ENCODE data around the gene DEFB110. TPM values are rescaled to one million over a fixed set of nuclear protein-coding genes. Genes with fewer than 3 reads are reported as not detected.
A peak's percentile ranks its signal among the peaks of the same experiment; 100 is the strongest.

Gene DEFB110
- total and polyA plus RNA-seq, 2 of the 13 experiments (the other 11 are each of a cell fraction or from before 2014, with no cell fraction given) = not detected

DNA sequence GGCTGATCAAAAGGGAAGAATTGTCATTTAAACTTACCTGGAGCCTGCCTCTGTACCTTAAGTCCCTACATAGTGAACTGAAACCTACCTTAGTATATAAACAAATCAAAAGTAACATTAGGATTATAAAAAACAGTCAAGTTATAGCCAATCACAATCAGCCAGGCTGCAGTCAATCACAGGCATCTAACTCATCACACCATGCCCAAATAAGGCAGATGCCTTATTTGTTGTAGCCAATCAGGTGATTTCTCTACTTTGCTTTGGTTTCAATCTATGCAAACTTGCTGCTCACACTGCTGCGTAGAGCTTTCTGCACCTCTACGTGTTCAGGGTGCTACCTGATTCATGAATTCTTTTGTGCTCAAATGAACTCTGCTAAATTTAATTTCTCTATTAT, 34.0 kb downstream of the DEFB110 start:
- Histone ChIP-seq H3K79me2 (ENCODE audit: insufficient read depth, low read length) (no peaks in the 10 kb centered on the region), H2AFZ (ENCODE audit: low read length) (no peak overlapping the region), H3K4me1 (ENCODE audit: insufficient read depth, low read length) (no peaks in the 10 kb centered on the region), H4K20me1 (ENCODE audit: insufficient read depth, low read length) (no peaks in the 10 kb centered on the region), H3K4me3 (replicated peaks in 1 of 3; ENCODE audit: insufficient read depth in 1 of 3, low read depth in 2 of 3, low read length in 3 of 3) (no peak overlapping the region), H3K36me3 (replicated peaks in 1 of 2; ENCODE audit: control insufficient read depth in 1 of 2, insufficient read depth in 2 of 2, low read length in 2 of 2) (no peaks in the 10 kb centered on the region), H3K27ac (ENCODE audit: extremely low read length, insufficient read depth, low read length) (no peak overlapping the region), H3K4me2 (ENCODE audit: low read depth, low read length) (no peak overlapping the region), H3K9me3 (ENCODE audit: low read length) (no peaks in the 10 kb centered on the region), H3K27me3 (ENCODE audit: control insufficient read depth in 1 of 2, insufficient read depth in 2 of 2, low read length in 2 of 2) (no peaks in the 10 kb centered on the region), H3K9ac (ENCODE audit: insufficient read depth, low read depth, low read length) (no peak overlapping the region)
- in situ Hi-C loops (cut with HindIII; ENCODE audit: extremely low pct_ligation_motif_present, low pct_unique_long_range_greater_than_20kb) (no loop called here), intact Hi-C loops (cut with micrococcal nuclease; ENCODE audit: unreplicated experiment) (no loop called here)
- ATAC-seq (no peak), FAIRE-seq (no peak), DNase-seq (ENCODE audit: low spot score) (no peak)
- no TSS peak for BruUV-seq (replicated peaks)
- 3% methylated on average over 2 of the region's 2 CpGs for WGBS (ENCODE audit: low lambda C conversion rate)
- TF ChIP-seq SRF (IDR thresholded peaks at IDR 0.05; ENCODE audit: low read depth, low read length) = peak; percentile 42; the same call in 1 of the 2 replicates
- no peak for TF ChIP-seq ZFAT (CRISPR knock-in tag; conservative IDR thresholded peaks at IDR 0.05)
- ChIA-PET POLR2A (no interaction called here), CTCF (ENCODE audit: low intra/inter-chr PET ratio, low total read pairs) (no interaction called here)

DNA sequence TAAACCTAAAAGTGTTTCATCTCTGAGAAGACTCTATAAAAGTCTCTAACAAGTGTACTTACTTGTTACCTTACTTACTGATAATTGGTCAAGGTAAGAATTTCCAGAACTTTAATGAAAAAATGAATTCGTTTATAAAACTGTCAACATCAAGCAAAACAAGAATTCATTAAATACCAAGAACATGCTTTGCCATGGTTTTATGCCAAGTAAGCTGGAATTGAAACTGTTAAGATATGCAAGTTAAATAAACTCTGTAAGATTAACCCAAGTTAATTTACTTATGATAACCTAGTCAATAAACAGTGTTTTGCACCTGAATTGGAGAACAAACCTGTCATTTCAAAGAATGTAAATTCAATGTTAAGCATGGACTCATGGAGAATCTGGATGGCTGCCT, 35.2 kb downstream of the DEFB110 start:
- Histone ChIP-seq H3K79me2 (ENCODE audit: insufficient read depth, low read length) (no peaks in the 10 kb centered on the region), H3K9ac (ENCODE audit: insufficient read depth, low read depth, low read length) (no peak overlapping the region), H3K4me1 (ENCODE audit: insufficient read depth, low read length) (no peaks in the 10 kb centered on the region), H3K9me3 (ENCODE audit: low read length) (no peaks in the 10 kb centered on the region), H3K36me3 (replicated peaks in 1 of 2; ENCODE audit: control insufficient read depth in 1 of 2, insufficient read depth in 2 of 2, low read length in 2 of 2) (no peaks in the 10 kb centered on the region), H2AFZ (ENCODE audit: low read length) (no peak overlapping the region), H4K20me1 (ENCODE audit: insufficient read depth, low read length) (no peaks in the 10 kb centered on the region), H3K4me3 (replicated peaks in 1 of 3; ENCODE audit: insufficient read depth in 1 of 3, low read depth in 2 of 3, low read length in 3 of 3) (no peak overlapping the region), H3K4me2 (ENCODE audit: low read depth, low read length) (no peak overlapping the region), H3K27me3 (ENCODE audit: control insufficient read depth in 1 of 2, insufficient read depth in 2 of 2, low read length in 2 of 2) (no peaks in the 10 kb centered on the region), H3K27ac (ENCODE audit: extremely low read length, insufficient read depth, low read length) (no peak overlapping the region)
- WGBS (ENCODE audit: low lambda C conversion rate) = 0% methylated on average over 1 of the region's 1 CpG
- ChIA-PET POLR2A (no interaction called here), CTCF (ENCODE audit: low intra/inter-chr PET ratio, low total read pairs) (no interaction called here)
- FAIRE-seq (no peak), DNase-seq (ENCODE audit: low spot score) (no peak), ATAC-seq (no peak)
- TF ChIP-seq, protein P1, sequence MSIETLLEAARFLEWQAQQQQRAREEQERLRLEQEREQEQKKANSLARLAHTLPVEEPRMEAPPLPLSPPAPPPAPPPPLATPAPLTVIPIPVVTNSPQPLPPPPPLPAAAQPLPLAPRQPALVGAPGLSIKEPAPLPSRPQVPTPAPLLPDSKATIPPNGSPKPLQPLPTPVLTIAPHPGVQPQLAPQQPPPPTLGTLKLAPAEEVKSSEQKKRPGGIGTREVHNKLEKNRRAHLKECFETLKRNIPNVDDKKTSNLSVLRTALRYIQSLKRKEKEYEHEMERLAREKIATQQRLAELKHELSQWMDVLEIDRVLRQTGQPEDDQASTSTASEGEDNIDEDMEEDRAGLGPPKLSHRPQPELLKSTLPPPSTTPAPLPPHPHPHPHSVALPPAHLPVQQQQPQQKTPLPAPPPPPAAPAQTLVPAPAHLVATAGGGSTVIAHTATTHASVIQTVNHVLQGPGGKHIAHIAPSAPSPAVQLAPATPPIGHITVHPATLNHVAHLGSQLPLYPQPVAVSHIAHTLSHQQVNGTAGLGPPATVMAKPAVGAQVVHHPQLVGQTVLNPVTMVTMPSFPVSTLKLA (IDR thresholded peaks at IDR 0.05) = no peak
- peak; percentile 57 for TF ChIP-seq MAFF (IDR thresholded peaks at IDR 0.05; ENCODE audit: low read depth, low read length)
- TF ChIP-seq MAFK (conservative IDR thresholded peaks at IDR 0.05 in 1 of 2, IDR thresholded peaks at IDR 0.05 in 1 of 2; ENCODE audit: low read length in 2 of 2) = peak; percentile 42 to 70; a peak in 3 of 4 replicates
- intact Hi-C loops (cut with micrococcal nuclease; ENCODE audit: unreplicated experiment) (no loop called here), in situ Hi-C loops (cut with HindIII; ENCODE audit: extremely low pct_ligation_motif_present, low pct_unique_long_range_greater_than_20kb) (no loop called here)
- BruUV-seq (replicated peaks) = no TSS peak
